GM23338 (cell line): ENCODE data around the gene FOXP1.

Experiments used
- CREB1 ChIP-seq: fragments of 250-450 bp; sonication (Bioruptor Pico); IDR thresholded peaks from 2 replicates; pipeline ENCODE4 v1.5.0; 2020; ENCODE audit warnings: low read depth, mild to moderate bottlenecking, moderate library complexity
- EZH2phosphoT487 ChIP-seq: fragments of 200-600 bp; sonication (generic); IDR thresholded peaks from one replicate; pipeline ENCODE4 v1.8.1; 2018; ENCODE audit warnings: antibody characterized with exemption; ENCODE audit not compliant: unreplicated experiment
- TF ChIP-seq, protein P1 (sequence below), 2 experiments: fragments of 200-600 bp in 1 of 2; sonication (generic) in 1 of 2; conservative IDR thresholded peaks; 2 replicates each; pipeline versions ENCODE4 v1.5.1 to v1.6.1; 2016 to 2017; ENCODE audit warnings: antibody characterized with exemption in 2 of 2, low read depth in 2 of 2, mild to moderate bottlenecking in 2 of 2, moderate library complexity in 1 of 2

DNA sequence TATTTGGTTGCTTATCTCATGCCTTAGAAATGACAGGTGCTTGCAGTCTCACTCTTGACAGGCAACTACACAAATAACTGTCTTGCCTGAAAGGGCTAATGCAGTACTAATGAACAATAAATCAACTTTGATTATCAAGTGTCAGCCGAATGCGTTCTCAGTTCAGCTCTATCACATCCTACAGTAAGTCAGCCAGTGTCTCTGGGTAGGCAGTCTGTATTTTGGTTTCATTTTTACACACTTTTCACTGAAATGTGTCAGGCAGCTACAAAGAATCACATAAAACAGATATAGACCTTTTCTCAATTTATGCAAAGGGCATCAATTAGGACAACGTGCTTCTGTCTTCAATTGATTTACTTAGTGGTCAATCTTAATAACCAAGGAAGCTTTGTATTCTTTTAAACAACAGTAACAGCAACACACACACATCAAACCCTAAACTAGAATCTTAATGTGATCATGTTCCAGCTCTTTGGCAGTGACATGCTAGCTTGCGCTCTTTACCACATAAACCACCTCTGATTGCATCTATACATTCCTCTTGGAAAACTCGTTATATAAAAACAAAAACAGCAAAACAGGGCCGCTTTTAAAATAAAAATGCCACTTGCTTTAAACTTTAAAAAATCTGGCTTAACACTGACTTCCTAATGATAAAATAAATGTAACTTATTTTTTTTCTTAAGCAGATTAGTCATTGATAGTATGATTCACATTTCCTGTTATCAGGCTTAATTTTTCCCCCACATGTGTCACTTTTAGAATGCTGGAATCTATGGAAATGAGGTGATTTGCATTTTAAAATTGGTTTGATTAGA is 520.4 kb downstream of the FOXP1 start:
- TF ChIP-seq, protein P1, sequence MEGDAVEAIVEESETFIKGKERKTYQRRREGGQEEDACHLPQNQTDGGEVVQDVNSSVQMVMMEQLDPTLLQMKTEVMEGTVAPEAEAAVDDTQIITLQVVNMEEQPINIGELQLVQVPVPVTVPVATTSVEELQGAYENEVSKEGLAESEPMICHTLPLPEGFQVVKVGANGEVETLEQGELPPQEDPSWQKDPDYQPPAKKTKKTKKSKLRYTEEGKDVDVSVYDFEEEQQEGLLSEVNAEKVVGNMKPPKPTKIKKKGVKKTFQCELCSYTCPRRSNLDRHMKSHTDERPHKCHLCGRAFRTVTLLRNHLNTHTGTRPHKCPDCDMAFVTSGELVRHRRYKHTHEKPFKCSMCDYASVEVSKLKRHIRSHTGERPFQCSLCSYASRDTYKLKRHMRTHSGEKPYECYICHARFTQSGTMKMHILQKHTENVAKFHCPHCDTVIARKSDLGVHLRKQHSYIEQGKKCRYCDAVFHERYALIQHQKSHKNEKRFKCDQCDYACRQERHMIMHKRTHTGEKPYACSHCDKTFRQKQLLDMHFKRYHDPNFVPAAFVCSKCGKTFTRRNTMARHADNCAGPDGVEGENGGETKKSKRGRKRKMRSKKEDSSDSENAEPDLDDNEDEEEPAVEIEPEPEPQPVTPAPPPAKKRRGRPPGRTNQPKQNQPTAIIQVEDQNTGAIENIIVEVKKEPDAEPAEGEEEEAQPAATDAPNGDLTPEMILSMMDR (conservative IDR thresholded peaks at IDR 0.05; ENCODE audit: low read depth in 2 of 2), result no peak
- TF ChIP-seq CREB1, result no peak
- no peak for TF ChIP-seq EZH2phosphoT487
